ENCODE data around the gene SLC9A4.

SLC9A4 gene

GRCh38 chr2:102506743-102507142 lies 33.7 kb downstream of the SLC9A4 start:
- DNase-seq, result no peak

- no peak for DNase-seq
Measured at GRCh38 chr2:102508863-102509262, 35.8 kb downstream of the SLC9A4 start.

- no peak for DNase-seq
Measured at GRCh38 chr2:102509749-102510148, 36.7 kb downstream of the SLC9A4 start.

GRCh38 chr2:102510791-102511575 lies 38.0 kb downstream of the SLC9A4 start:
- DNase-seq, result no peak

GRCh38 chr2:102512161-102512560 lies 39.1 kb downstream of the SLC9A4 start:
- DNase-seq, result no peak

- no peak for DNase-seq
Measured at GRCh38 chr2:102513355-102513939, 40.4 kb downstream of the SLC9A4 start.

- no peak for DNase-seq
Measured at GRCh38 chr2:102514061-102514785, 41.2 kb downstream of the SLC9A4 start.

GRCh38 chr2:102515851-102516250 lies 42.8 kb downstream of the SLC9A4 start:
- DNase-seq, result no peak

GRCh38 chr2:102518170-102518569 lies 45.1 kb downstream of the SLC9A4 start:
- no peak for DNase-seq

- peak; percentile 3 for DNase-seq
Measured at GRCh38 chr2:102520009-102520408, 47.0 kb downstream of the SLC9A4 start.

- no peak for DNase-seq
Measured at GRCh38 chr2:102520801-102521200, 47.8 kb downstream of the SLC9A4 start.

- no peak for DNase-seq
Measured at GRCh38 chr2:102522162-102522561, 49.1 kb downstream of the SLC9A4 start.

- no peak for DNase-seq
Measured at GRCh38 chr2:102522890-102523289, 49.9 kb downstream of the SLC9A4 start.

GRCh38 chr2:102523651-102524050 lies 50.6 kb downstream of the SLC9A4 start:
- DNase-seq, result no peak

- DNase-seq, result no peak
Measured at GRCh38 chr2:102527086-102527485, 54.1 kb downstream of the SLC9A4 start.

GRCh38 chr2:102538491-102538890 lies 65.5 kb downstream of the SLC9A4 start:
- DNase-seq, result no peak

- DNase-seq, result no peak
Measured at GRCh38 chr2:102540882-102541281, 67.9 kb downstream of the SLC9A4 start.

- no peak for DNase-seq
Measured at GRCh38 chr2:102544182-102544581, 71.2 kb downstream of the SLC9A4 start.

- DNase-seq, result no peak
Measured at GRCh38 chr2:102547462-102547861, 74.4 kb downstream of the SLC9A4 start.

GRCh38 chr2:102549027-102549426 lies 76.0 kb downstream of the SLC9A4 start:
- no peak for DNase-seq

- no peak for DNase-seq
Measured at GRCh38 chr2:102550151-102550550, 77.1 kb downstream of the SLC9A4 start.

- no peak for DNase-seq
Measured at GRCh38 chr2:102551329-102552096, 78.5 kb downstream of the SLC9A4 start.

GRCh38 chr2:102553601-102554000 lies 80.6 kb downstream of the SLC9A4 start:
- DNase-seq, result no peak
